Measurements from ENCODE around the gene DNAAF5. TPM values are rescaled to one million over a fixed set of nuclear protein-coding genes. Genes with fewer than 3 reads are reported as not detected.
A peak's percentile ranks its signal among the peaks of the same experiment; 100 is the strongest.

The DNAAF5 gene
- total RNA-seq, 1 donor from 2014 or later: 15.8 TPM

DNA sequence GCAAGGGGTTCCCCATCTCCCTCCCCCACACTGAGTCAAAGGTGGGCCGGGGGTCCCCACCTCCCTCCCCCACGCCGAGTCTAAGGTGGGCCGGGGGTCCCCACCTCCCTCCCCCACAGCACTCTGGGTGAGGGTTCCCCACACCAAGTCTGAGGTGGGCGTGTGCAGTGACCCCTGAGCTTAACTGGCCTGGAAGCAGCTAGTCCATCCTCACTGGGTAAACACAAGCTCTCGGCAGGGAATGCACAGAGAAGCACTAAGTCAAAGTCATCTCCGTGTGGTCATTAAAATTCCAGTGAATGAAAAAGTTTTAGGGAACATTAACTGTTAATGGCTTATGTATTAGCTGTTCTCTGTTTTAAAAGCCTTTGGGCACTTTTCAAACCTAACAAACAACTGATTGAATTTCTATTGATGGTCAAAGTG, 44.3 kb downstream of the DNAAF5 start:
- H3K4me1 ChIP-seq: peaks cover 21% of the 10 kb centered on the region
- H3K4me3 ChIP-seq: no peak overlapping the region
- DNase-seq: no peak
- no peak for ATAC-seq
- H3K27ac ChIP-seq: peak overlapping the region; percentile 59
- no peaks in the 10 kb centered on the region for H3K9me3 ChIP-seq
- intact Hi-C loops (cut with DNase I): loop anchor here (5.0 kb wide), 1 partner anchor 448 kb away; no protein-coding TSS in a partner anchor
- TF ChIP-seq, protein P1, sequence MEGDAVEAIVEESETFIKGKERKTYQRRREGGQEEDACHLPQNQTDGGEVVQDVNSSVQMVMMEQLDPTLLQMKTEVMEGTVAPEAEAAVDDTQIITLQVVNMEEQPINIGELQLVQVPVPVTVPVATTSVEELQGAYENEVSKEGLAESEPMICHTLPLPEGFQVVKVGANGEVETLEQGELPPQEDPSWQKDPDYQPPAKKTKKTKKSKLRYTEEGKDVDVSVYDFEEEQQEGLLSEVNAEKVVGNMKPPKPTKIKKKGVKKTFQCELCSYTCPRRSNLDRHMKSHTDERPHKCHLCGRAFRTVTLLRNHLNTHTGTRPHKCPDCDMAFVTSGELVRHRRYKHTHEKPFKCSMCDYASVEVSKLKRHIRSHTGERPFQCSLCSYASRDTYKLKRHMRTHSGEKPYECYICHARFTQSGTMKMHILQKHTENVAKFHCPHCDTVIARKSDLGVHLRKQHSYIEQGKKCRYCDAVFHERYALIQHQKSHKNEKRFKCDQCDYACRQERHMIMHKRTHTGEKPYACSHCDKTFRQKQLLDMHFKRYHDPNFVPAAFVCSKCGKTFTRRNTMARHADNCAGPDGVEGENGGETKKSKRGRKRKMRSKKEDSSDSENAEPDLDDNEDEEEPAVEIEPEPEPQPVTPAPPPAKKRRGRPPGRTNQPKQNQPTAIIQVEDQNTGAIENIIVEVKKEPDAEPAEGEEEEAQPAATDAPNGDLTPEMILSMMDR (IDR thresholded peaks at IDR 0.05): no peak
- H3K27me3 ChIP-seq: no peaks in the 10 kb centered on the region
- peaks cover 4% of the 10 kb centered on the region for H3K36me3 ChIP-seq

DNA sequence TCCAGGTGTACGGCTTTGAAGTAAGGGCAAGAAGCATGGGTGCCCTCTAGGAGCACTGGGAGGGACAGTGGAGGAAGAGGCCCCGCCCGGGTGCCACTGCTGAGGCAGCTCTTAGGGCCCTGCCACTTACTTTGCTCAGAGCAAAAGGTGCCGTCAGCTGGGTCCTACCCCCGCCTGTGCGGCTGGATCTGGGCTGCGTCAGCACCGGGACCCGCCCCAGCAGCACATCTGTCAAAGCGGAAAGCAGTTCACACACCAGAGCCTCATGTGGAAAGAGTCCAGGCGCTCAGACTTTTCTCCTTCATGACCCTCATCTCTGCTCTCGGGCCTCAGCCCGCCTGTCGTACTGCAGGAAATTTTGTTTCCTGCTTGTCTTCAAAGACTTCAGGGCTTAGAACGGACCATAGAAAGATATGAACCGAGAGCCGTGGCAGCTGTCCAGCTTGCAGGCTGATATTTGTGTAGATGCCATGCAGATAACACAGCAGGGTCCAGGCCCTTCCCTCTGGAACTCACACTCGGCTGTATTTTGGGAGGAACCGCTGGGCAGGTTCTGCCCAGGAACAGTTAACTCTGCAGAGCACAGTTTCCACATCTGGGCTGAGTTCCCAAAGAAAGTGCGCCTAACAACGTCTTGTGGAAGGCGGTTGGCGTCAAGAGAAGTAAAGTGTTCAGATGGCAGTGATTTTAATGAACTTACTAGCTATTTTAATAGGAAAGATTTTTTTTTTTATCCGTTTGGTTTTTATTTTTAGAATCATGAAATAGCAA, 44.9 kb downstream of the DNAAF5 start:
- Histone ChIP-seq H3K4me1 (peaks cover 21% of the 10 kb centered on the region), H3K27me3 (no peaks in the 10 kb centered on the region), H3K27ac (peak overlapping the region; percentile 59), H3K4me3 (no peak overlapping the region), H3K9me3 (no peaks in the 10 kb centered on the region), H3K36me3 (no peaks in the 10 kb centered on the region)
- DNase-seq: no peak
- peak; percentile 49 for ATAC-seq
- intact Hi-C loops (cut with DNase I): loop anchor here (5.0 kb wide), 1 partner anchor 449 kb away; no protein-coding TSS in a partner anchor
- TF ChIP-seq, protein P1 (IDR thresholded peaks at IDR 0.05): no peak

DNA sequence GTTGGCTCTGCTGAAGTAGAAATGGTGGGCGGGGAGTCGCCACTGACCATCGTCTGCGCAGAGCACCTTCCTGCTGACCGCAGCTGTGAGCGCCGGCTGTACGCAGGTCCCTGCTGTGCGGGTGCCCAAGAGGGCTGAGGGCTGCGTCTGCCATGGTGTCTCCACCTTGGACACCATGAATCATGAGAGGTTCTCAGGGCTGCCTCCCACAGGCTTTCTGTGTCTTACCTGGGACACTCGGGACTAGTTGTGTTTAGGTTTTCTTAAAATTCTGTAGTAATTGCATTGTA, 45.5 kb downstream of the DNAAF5 start:
- peak overlapping the region; percentile 59 for H3K27ac ChIP-seq
- no peaks in the 10 kb centered on the region for H3K9me3 ChIP-seq
- H3K4me3 ChIP-seq: no peak overlapping the region
- ATAC-seq (no peak), DNase-seq (no peak)
- no peaks in the 10 kb centered on the region for H3K36me3 ChIP-seq
- H3K27me3 ChIP-seq: no peaks in the 10 kb centered on the region
- TF ChIP-seq, protein P1 (IDR thresholded peaks at IDR 0.05): no peak
- H3K4me1 ChIP-seq: peaks cover 21% of the 10 kb centered on the region
- intact Hi-C loops (cut with DNase I): loop anchor here (5.0 kb wide), 1 partner anchor 450 kb away; no protein-coding TSS in a partner anchor

DNA sequence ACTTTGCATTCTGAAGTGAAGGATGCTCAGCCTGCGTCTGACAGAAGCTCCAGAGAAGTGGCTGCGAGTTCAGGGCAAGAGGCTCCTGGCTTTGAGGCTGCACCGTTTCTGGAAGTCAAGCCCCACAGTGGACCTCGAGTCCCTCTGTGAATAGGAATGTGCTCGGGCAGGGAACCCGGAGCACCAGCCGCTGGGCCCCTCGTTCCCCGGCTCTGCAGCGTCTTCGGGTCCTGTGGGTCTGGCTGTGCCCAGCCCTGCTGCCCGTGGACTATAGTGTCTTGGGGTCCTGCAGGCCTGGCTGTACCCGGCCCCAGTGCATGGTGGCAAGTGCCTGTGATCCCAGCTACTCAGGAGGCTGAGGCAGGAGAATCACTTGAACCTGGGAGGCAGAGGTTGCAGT, 45.9 kb downstream of the DNAAF5 start:
- H3K4me3 ChIP-seq: no peak overlapping the region
- TF ChIP-seq, protein P1 (IDR thresholded peaks at IDR 0.05): no peak
- peaks cover 21% of the 10 kb centered on the region for H3K4me1 ChIP-seq
- no peaks in the 10 kb centered on the region for H3K9me3 ChIP-seq
- no peaks in the 10 kb centered on the region for H3K36me3 ChIP-seq
- DNase-seq (no peak), ATAC-seq (no peak)
- no peak overlapping the region for H3K27ac ChIP-seq
- no peaks in the 10 kb centered on the region for H3K27me3 ChIP-seq
- intact Hi-C loops (cut with DNase I): loop anchor here (5.0 kb wide), 1 partner anchor 450 kb away; no protein-coding TSS in a partner anchor

DNA sequence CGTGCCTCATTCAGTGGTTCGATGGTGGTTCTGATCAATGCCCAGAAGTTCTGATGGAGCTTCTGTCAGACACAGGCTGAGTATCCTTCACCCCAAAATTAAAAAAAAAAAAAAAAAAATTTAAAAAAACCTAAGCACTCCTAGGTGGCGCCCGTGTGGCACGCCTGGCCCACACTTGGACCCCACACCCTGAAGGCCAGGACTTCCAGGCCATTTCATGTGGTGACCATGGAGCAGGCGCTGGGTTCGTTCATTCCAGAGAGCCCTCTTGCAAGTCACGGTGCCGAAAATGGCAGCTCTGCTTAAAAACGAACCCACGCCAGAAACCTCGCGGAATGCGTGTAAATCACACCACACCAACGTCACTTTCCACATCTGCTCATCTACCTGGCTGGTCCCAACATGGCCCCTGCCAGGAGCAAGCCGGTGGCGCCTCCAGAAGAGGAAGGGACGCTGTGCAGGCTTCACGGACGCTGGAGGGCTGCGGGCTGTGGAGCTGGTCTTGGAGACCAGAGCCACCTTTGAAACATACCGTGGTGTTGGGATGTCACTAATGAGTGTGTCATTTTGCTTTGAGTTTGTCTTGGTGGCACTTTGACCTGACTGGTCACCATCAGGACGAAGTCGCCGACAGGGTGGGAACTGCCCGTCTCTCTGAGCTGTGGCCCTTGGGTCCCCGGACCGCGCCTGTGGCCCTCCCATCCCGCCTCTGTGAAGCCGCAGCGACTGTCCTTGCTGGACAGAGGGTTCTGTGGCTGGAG, 46.5 kb downstream of the DNAAF5 start:
- Histone ChIP-seq H3K9me3 (no peaks in the 10 kb centered on the region), H3K27me3 (no peaks in the 10 kb centered on the region), H3K4me1 (peaks cover 21% of the 10 kb centered on the region), H3K27ac (no peak overlapping the region), H3K36me3 (no peaks in the 10 kb centered on the region), H3K4me3 (no peak overlapping the region)
- DNase-seq (no peak), ATAC-seq (no peak)
- TF ChIP-seq, protein P1 (IDR thresholded peaks at IDR 0.05): no peak
- intact Hi-C loops (cut with DNase I): loop anchor here (5.0 kb wide), 1 partner anchor 451 kb away; no protein-coding TSS in a partner anchor

Measured in upper lobe of right lung (tissue), 1 donor.